SKM-1 treated with dmso at 0.1 percent for 144 hours (cell line): ENCODE results near the gene C4BPA.

Source experiments
- DNase-seq: peaks from one replicate; lab custom pipeline; 2025; ENCODE audit not compliant: unreplicated experiment; lab: John Stamatoyannopoulos, UW

C4BPA gene

GRCh38 chr1:207112616-207113296 is 8.7 kb downstream of the C4BPA start:
- DNase-seq = no peak

GRCh38 chr1:207115269-207115668 is 11.2 kb downstream of the C4BPA start:
- DNase-seq = no peak

- DNase-seq = no peak
Measured at GRCh38 chr1:207124389-207124788, 20.4 kb downstream of the C4BPA start.

GRCh38 chr1:207128336-207128921 is 24.4 kb downstream of the C4BPA start:
- no peak for DNase-seq

GRCh38 chr1:207129053-207129452 is 25.0 kb downstream of the C4BPA start:
- no peak for DNase-seq

- DNase-seq = no peak
Measured at GRCh38 chr1:207130252-207131036, 26.4 kb downstream of the C4BPA start.

- no peak for DNase-seq
Measured at GRCh38 chr1:207131163-207131562, 27.1 kb downstream of the C4BPA start.

- peak; percentile 93 for DNase-seq
Measured at GRCh38 chr1:207134581-207134980, 30.5 kb downstream of the C4BPA start.

- DNase-seq = no peak
Measured at GRCh38 chr1:207139616-207140015, 35.6 kb downstream of the C4BPA start.

GRCh38 chr1:207140536-207140935 is 36.5 kb downstream of the C4BPA start:
- no peak for DNase-seq

- DNase-seq = peak; percentile 78
Measured at GRCh38 chr1:207145401-207146058, 41.5 kb downstream of the C4BPA start.

- no peak for DNase-seq
Measured at GRCh38 chr1:207151920-207152319, 47.9 kb downstream of the C4BPA start.

GRCh38 chr1:207152792-207153468 is 48.9 kb downstream of the C4BPA start:
- DNase-seq = no peak

GRCh38 chr1:207155028-207155427 is 51.0 kb downstream of the C4BPA start:
- peak; percentile 40 for DNase-seq

GRCh38 chr1:207156095-207156494 is 52.1 kb downstream of the C4BPA start:
- peak; percentile 94 for DNase-seq

GRCh38 chr1:207156826-207157225 is 52.8 kb downstream of the C4BPA start:
- DNase-seq = no peak

GRCh38 chr1:207164086-207164485 is 60.1 kb downstream of the C4BPA start:
- no peak for DNase-seq

GRCh38 chr1:207172321-207172720 is 68.3 kb downstream of the C4BPA start:
- no peak for DNase-seq

- peak; percentile 90 for DNase-seq
Measured at GRCh38 chr1:207172885-207173284, 68.9 kb downstream of the C4BPA start.

GRCh38 chr1:207173396-207173795 is 69.4 kb downstream of the C4BPA start:
- DNase-seq = no peak

GRCh38 chr1:207174913-207175312 is 70.9 kb downstream of the C4BPA start:
- DNase-seq = no peak
